HEK293 (cell line): ENCODE data around the gene CEP170B.

ENCODE experiments used
- CTCF ChIA-PET: fragments of 350-600 bp; formaldehyde crosslinking; extraction: SDS; loops from one replicate; lab custom pipeline; 2021; ENCODE audit warnings: antibody characterized with exemption; lab: Yijun Ruan, JAX
- POLR2A ChIA-PET: fragments of 300-600 bp; formaldehyde crosslinking; extraction: SDS; loops from one replicate; lab custom pipeline; 2020; ENCODE audit warnings: antibody characterized with exemption, inconsistent platforms; lab: Yijun Ruan, JAX
- H3K27ac ChIP-seq: fragments of 200-500 bp; sonication (Bioruptor generic); 2 replicates; pipeline ENCODE4 v1.5.1; 2014; ENCODE audit warnings: low read depth, low read length, control low read depth, inconsistent platforms; ENCODE audit errors: extremely low read depth
- H3K36me3 ChIP-seq, 2 experiments: fragments of 200-500 bp in 1 of 2; sonication (Bioruptor generic) in 1 of 2; 1 replicate in 1 of 2; 2 replicates in 1 of 2; pipeline ENCODE4 v1.5.1; 2014 to 2017; ENCODE audit warnings: inconsistent platforms in 2 of 2, low read length in 2 of 2; ENCODE audit not compliant: control insufficient read depth in 2 of 2, insufficient read depth in 1 of 2
- H3K4me1 ChIP-seq: fragments of 200-500 bp; sonication (Bioruptor generic); 2 replicates; pipeline ENCODE4 v1.5.1; 2014; ENCODE audit warnings: mild to moderate bottlenecking, low read length, inconsistent platforms; ENCODE audit not compliant: control insufficient read depth, insufficient read depth
- H3K4me3 ChIP-seq: 2 replicates; pipeline ENCODE4 v1.5.1; 2011; ENCODE audit warnings: low read depth, mild to moderate bottlenecking, control low read depth, low read length, moderate library complexity
- H3K9me3 ChIP-seq: fragments of 200-500 bp; sonication (Bioruptor generic); 2 replicates; pipeline ENCODE4 v1.5.1; 2014; ENCODE audit warnings: low read depth, low read length, inconsistent platforms; ENCODE audit not compliant: control insufficient read depth, insufficient read depth
- GLIS2 ChIP-seq: fragments of 450-650 bp; formaldehyde crosslinking; IDR thresholded peaks from 2 replicates; pipeline ENCODE4 v1.5.1; 2016; ENCODE audit warnings: missing biosample characterization, missing genetic modification characterization
- KLF8 ChIP-seq: fragments of 450-650 bp; formaldehyde crosslinking; IDR thresholded peaks from 2 replicates; pipeline ENCODE4 v1.5.1; 2016; ENCODE audit warnings: missing biosample characterization, missing genetic modification characterization
- PRDM1 ChIP-seq: fragments of 450-650 bp; formaldehyde crosslinking; IDR thresholded peaks from 2 replicates; pipeline ENCODE4; 2016; ENCODE audit warnings: missing biosample characterization, missing genetic modification characterization
- ZBTB1 ChIP-seq: fragments of 450-650 bp; formaldehyde crosslinking; IDR thresholded peaks from 2 replicates; pipeline ENCODE4 v1.5.1; 2016; ENCODE audit warnings: missing biosample characterization, missing genetic modification characterization
- ZBTB17 ChIP-seq: fragments of 450-650 bp; formaldehyde crosslinking; IDR thresholded peaks from 2 replicates; pipeline ENCODE4 v1.5.1; 2016; ENCODE audit warnings: missing biosample characterization, missing genetic modification characterization
- ZIC2 ChIP-seq: fragments of 450-650 bp; formaldehyde crosslinking; IDR thresholded peaks from 2 replicates; pipeline ENCODE4 v1.5.1; 2016; ENCODE audit warnings: missing biosample characterization, missing genetic modification characterization
- ZNF184 ChIP-seq: fragments of 450-650 bp; IDR thresholded peaks from 2 replicates; pipeline ENCODE4 v1.5.1; 2018; ENCODE audit warnings: missing biosample characterization, mild to moderate bottlenecking, missing genetic modification characterization
- ZNF677 ChIP-seq: fragments of 450-650 bp; IDR thresholded peaks from 2 replicates; pipeline ENCODE4 v1.5.0; 2018; ENCODE audit warnings: missing biosample characterization, mild to moderate bottlenecking, missing genetic modification characterization, moderate library complexity
- TF ChIP-seq, protein P1 (sequence below): fragments of 450-650 bp; formaldehyde crosslinking; IDR thresholded peaks from 2 replicates; pipeline ENCODE4 v1.5.1; 2016; ENCODE audit warnings: missing biosample characterization, missing genetic modification characterization
- TF ChIP-seq, protein P2 (sequence below): fragments of 450-650 bp; formaldehyde crosslinking; IDR thresholded peaks from 2 replicates; pipeline ENCODE4 v1.5.1; 2016; ENCODE audit warnings: missing biosample characterization, missing genetic modification characterization
- TF ChIP-seq, protein P3 (sequence below): fragments of 450-650 bp; formaldehyde crosslinking; IDR thresholded peaks from 2 replicates; pipeline ENCODE4 v1.5.1; 2016; ENCODE audit warnings: missing biosample characterization, missing genetic modification characterization
- TF ChIP-seq, protein P4 (sequence below): fragments of 450-650 bp; formaldehyde crosslinking; IDR thresholded peaks from 2 replicates; pipeline ENCODE4 v1.5.1; 2016; ENCODE audit warnings: missing biosample characterization, missing genetic modification characterization

Gene CEP170B

DNA sequence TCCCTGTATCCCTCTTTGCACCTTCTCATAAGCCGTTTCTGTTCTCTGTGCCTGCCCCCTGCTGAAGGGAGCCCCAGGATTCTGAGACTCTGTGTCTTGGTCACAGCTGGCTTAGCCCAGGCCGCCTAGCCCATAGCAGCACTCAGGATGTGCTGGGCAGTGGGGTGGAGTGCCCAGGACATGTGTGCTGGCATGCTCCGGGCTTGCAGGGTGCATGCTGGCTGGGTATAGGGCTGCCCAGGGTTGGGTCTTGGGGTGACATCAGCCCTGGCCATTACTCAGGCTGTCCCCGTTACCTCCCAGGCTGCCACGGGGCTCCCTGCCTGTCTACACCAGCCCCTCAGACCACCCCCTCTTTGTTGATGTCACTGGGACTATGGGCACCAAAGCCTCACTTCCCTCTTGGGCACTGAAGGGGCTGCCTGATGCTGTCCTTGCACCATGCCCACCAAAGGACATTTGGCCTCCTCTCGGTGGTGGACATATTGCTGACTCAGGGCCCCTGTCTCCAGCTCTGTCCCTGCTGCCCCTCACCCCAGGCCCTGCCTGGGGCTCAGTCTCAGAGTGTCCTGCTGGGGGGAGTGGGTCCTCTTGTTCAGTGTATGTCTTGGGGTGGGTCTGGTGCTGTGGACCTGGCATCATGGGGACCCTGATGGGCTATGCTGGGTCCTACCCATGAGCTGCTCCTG lies 2.4 kb downstream of the CEP170B start:
- H3K4me3 ChIP-seq = no peak overlapping the region
- H3K4me1 ChIP-seq = 0 out of 2 replicates have a peak, but pooled peaks cover 8% of the 10 kb centered on the region
- peak; percentile 88 for TF ChIP-seq ZIC2 (tag by site-specific recombination)
- no peak for TF ChIP-seq KLF8 (tag by site-specific recombination)
- TF ChIP-seq ZBTB17 (tag by site-specific recombination) = 0 out of 2 replicates have a peak, but pooled peaks have one; percentile 51
- no peak for TF ChIP-seq PRDM1
- TF ChIP-seq GLIS2 (tag by site-specific recombination) = 0 out of 2 replicates have a peak, but pooled peaks have one; percentile 14
- TF ChIP-seq, protein P1, sequence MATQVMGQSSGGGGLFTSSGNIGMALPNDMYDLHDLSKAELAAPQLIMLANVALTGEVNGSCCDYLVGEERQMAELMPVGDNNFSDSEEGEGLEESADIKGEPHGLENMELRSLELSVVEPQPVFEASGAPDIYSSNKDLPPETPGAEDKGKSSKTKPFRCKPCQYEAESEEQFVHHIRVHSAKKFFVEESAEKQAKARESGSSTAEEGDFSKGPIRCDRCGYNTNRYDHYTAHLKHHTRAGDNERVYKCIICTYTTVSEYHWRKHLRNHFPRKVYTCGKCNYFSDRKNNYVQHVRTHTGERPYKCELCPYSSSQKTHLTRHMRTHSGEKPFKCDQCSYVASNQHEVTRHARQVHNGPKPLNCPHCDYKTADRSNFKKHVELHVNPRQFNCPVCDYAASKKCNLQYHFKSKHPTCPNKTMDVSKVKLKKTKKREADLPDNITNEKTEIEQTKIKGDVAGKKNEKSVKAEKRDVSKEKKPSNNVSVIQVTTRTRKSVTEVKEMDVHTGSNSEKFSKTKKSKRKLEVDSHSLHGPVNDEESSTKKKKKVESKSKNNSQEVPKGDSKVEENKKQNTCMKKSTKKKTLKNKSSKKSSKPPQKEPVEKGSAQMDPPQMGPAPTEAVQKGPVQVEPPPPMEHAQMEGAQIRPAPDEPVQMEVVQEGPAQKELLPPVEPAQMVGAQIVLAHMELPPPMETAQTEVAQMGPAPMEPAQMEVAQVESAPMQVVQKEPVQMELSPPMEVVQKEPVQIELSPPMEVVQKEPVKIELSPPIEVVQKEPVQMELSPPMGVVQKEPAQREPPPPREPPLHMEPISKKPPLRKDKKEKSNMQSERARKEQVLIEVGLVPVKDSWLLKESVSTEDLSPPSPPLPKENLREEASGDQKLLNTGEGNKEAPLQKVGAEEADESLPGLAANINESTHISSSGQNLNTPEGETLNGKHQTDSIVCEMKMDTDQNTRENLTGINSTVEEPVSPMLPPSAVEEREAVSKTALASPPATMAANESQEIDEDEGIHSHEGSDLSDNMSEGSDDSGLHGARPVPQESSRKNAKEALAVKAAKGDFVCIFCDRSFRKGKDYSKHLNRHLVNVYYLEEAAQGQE (tag by site-specific recombination) = no peak
- CTCF ChIA-PET = interaction anchor here (0.6 to 1.5 kb wide), 4 partner anchors 47 to 105 kb away, joined by 3 to 8 read pairs (median 3); no protein-coding TSS in a partner anchor
- POLR2A ChIA-PET = interaction anchor here (0.9 kb wide), 1 partner anchor 41 kb away, joined by 3 read pairs; no protein-coding TSS in a partner anchor
- H3K9me3 ChIP-seq = no peaks in the 10 kb centered on the region
- no peak overlapping the region for H3K27ac ChIP-seq
- peaks cover 0 to 34% of the 10 kb centered on the region in 2 experiments; a peak in 1 of 3 replicates for H3K36me3 ChIP-seq

DNA sequence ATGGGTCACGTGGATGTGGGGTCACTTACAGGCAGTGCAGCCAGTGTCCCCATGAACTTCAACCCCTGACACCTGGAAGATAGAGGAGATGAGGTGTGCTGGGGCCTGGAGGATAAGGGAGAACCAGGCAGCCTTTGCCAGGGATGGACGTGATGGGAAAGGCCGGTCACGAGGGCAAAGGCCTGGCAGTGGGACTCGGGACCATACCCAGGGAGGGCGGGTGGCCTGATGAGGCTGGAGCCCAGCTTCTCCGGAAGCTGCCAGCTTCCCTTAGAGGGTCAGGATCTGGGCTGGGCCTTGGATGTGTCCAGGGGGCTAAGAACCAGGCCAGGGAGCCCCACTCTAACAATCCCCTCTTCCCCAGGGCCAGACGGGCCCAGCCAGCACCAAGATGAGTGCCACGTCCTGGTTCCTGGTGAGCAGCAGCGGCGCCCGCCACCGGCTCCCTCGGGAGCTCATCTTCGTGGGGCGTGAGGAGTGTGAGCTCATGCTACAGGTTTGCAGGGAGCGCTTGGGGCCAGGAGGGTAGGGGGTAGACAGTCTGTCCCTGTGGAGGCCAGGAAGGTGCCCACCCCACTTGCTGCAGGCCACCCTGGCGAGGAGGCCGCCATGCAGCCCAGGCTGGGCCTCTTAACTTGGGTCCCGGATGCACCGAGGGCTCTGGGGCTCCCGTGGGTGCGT lies 3.1 kb downstream of the CEP170B start:
- H3K27ac ChIP-seq = no peak overlapping the region
- H3K4me1 ChIP-seq = 0 out of 2 replicates have a peak, but pooled peaks cover 8% of the 10 kb centered on the region
- peaks cover 0 to 34% of the 10 kb centered on the region in 2 experiments; a peak in 1 of 3 replicates for H3K36me3 ChIP-seq
- ChIA-PET CTCF (interaction anchor here (0.6 to 3.1 kb wide), 4 partner anchors 71 to 162 kb away, joined by 3 to 14 read pairs (median 3); no protein-coding TSS in a partner anchor), POLR2A (interaction anchor here (0.7 kb wide), 1 partner anchor 9 kb away, joined by 4 read pairs; no protein-coding TSS in a partner anchor)
- H3K4me3 ChIP-seq = no peak overlapping the region
- TF ChIP-seq, protein P2, sequence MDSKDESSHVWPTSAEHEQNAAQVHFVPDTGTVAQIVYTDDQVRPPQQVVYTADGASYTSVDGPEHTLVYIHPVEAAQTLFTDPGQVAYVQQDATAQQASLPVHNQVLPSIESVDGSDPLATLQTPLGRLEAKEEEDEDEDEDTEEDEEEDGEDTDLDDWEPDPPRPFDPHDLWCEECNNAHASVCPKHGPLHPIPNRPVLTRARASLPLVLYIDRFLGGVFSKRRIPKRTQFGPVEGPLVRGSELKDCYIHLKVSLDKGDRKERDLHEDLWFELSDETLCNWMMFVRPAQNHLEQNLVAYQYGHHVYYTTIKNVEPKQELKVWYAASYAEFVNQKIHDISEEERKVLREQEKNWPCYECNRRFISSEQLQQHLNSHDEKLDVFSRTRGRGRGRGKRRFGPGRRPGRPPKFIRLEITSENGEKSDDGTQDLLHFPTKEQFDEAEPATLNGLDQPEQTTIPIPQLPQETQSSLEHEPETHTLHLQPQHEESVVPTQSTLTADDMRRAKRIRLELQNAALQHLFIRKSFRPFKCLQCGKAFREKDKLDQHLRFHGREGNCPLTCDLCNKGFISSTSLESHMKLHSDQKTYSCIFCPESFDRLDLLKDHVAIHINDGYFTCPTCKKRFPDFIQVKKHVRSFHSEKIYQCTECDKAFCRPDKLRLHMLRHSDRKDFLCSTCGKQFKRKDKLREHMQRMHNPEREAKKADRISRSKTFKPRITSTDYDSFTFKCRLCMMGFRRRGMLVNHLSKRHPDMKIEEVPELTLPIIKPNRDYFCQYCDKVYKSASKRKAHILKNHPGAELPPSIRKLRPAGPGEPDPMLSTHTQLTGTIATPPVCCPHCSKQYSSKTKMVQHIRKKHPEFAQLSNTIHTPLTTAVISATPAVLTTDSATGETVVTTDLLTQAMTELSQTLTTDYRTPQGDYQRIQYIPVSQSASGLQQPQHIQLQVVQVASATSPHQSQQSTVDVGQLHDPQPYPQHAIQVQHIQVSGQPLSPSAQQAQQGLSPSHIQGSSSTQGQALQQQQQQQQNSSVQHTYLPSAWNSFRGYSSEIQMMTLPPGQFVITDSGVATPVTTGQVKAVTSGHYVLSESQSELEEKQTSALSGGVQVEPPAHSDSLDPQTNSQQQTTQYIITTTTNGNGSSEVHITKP (tag by site-specific recombination) = no peak
- no peaks in the 10 kb centered on the region for H3K9me3 ChIP-seq

DNA sequence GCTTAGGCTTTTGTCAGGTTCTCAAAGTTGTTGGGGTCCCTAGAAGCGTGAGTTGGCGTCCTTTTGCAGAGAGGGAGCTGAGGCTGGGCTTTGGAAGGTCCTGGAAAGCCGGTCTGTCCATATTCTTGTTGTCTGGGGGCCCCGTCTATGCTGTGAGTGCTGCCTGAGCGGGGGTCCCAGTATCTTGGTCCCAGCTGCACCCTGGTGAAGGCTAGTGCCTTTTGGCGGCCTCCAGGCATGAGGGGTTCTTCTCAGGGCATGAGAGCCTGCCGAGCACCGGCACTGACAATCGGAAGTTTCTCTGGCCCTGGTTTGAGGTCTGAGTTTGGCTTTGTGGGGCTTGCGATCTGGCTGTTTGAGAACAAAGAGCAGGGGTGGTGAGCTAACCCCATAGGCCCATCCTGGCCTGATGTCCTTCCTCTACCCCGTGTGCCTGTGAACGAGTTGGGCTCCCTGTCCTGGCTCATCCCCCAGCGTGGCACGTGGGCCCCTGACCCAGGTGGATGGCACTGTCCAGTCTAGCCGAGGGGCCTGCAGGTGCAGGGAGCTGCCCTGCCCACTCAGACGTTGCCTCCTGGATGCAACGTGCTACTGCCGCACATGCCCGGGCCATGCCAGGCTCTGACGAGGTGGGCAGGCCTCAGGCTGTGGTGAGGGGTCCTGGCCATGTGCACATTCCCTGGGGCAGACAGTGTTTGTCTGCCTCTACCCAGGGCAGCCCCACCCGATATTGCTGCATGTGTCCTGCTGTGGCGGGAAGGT lies 3.9 kb downstream of the CEP170B start:
- TF ChIP-seq ZNF184 (tag by site-specific recombination) (no peak), ZBTB1 (no peak), ZNF677 (no peak)
- TF ChIP-seq, protein P3, sequence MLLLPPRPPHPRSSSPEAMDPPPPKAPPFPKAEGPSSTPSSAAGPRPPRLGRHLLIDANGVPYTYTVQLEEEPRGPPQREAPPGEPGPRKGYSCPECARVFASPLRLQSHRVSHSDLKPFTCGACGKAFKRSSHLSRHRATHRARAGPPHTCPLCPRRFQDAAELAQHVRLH (tag by site-specific recombination) = no peak
- TF ChIP-seq, protein P4, sequence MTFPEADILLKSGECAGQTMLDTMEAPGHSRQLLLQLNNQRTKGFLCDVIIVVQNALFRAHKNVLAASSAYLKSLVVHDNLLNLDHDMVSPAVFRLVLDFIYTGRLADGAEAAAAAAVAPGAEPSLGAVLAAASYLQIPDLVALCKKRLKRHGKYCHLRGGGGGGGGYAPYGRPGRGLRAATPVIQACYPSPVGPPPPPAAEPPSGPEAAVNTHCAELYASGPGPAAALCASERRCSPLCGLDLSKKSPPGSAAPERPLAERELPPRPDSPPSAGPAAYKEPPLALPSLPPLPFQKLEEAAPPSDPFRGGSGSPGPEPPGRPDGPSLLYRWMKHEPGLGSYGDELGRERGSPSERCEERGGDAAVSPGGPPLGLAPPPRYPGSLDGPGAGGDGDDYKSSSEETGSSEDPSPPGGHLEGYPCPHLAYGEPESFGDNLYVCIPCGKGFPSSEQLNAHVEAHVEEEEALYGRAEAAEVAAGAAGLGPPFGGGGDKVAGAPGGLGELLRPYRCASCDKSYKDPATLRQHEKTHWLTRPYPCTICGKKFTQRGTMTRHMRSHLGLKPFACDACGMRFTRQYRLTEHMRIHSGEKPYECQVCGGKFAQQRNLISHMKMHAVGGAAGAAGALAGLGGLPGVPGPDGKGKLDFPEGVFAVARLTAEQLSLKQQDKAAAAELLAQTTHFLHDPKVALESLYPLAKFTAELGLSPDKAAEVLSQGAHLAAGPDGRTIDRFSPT (tag by site-specific recombination) = peak; percentile 49; the same call in 1 of the 2 replicates
- Histone ChIP-seq H3K4me3 (no peak overlapping the region), H3K4me1 (0 out of 2 replicates have a peak, but pooled peaks cover 8% of the 10 kb centered on the region), H3K27ac (no peak overlapping the region), H3K36me3 (peaks cover 0 to 34% of the 10 kb centered on the region in 2 experiments; a peak in 1 of 3 replicates), H3K9me3 (no peaks in the 10 kb centered on the region)
- CTCF ChIA-PET = interaction anchor here (0.6 to 3.1 kb wide), 3 partner anchors 40 to 161 kb away, joined by 3 to 14 read pairs (median 4); no protein-coding TSS in a partner anchor
- POLR2A ChIA-PET = interaction anchor here (0.7 kb wide), 1 partner anchor 8 kb away, joined by 4 read pairs; no protein-coding TSS in a partner anchor
